ENCODE results near the gene GPR39. TPM values are rescaled to one million over a fixed set of nuclear protein-coding genes. Genes with fewer than 3 reads are reported as not detected.

Gene GPR39
- total RNA-seq, 1 donor = 3.6 TPM

DNA sequence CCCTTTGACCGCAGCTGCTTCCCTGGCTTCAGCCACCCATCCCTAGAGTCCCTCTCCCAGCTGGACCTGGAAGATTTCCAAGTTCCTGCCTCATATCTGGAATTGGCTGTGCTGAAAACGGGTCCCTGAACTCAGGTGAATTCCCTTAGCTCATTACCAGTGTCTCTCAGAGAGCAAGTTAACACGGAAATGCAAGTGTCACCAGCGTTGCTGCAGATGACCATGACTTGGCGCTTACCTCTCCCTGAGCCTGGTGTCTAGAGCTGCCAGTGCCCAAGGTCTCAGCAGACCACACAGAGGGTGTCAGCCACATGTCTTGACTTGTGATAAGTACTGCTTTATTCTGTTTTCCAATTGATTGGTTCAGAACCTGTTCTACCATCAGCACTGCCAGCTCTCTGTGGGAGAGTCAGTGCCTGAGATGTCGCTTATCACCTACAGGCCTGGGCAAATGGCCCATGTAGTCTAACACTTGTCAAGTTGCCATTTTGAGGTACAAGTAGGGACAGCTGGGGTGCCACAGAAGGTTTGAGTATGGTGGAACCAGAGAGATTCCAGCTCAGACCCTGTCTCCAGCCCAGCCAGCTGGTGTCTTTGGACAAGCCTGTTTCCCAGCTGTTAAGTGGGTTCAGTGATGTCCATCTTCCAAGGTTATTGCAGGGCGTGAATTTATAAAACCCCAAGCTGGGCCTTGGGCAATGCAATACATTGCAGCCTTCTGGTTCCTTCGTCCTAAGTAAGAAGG is 204.7 kb downstream of the GPR39 start:
- H3K4me3 ChIP-seq (ENCODE audit: insufficient read depth, low read length) = no peak overlapping the region
- H3K27me3 ChIP-seq (ENCODE audit: insufficient read depth, low read length) = no peaks in the 10 kb centered on the region
- H4K20me1 ChIP-seq (ENCODE audit: insufficient read depth, low read length) = no peaks in the 10 kb centered on the region
- H3K79me2 ChIP-seq (ENCODE audit: insufficient read depth, low read length) = no peaks in the 10 kb centered on the region
- no peak for TF ChIP-seq CTCF (IDR thresholded peaks at IDR 0.05; ENCODE audit: extremely low read depth, low read depth, low read length)
- DNase-seq (ENCODE audit: insufficient read length, low spot score, missing footprints) = no peak
- no peaks in the 10 kb centered on the region for H3K36me3 ChIP-seq (ENCODE audit: insufficient read depth, low read length)
- peaks cover 21% of the 10 kb centered on the region for H3K4me1 ChIP-seq (ENCODE audit: insufficient read depth, low read length)
- H3K4me2 ChIP-seq (ENCODE audit: insufficient read depth, low read length) = no peak overlapping the region
- H3K27ac ChIP-seq (ENCODE audit: low read depth, low read length) = no peak overlapping the region
- no peaks in the 10 kb centered on the region for H3K9me3 ChIP-seq (ENCODE audit: low read depth, low read length)
- no peak overlapping the region for H2AFZ ChIP-seq (ENCODE audit: low read length)

DNA sequence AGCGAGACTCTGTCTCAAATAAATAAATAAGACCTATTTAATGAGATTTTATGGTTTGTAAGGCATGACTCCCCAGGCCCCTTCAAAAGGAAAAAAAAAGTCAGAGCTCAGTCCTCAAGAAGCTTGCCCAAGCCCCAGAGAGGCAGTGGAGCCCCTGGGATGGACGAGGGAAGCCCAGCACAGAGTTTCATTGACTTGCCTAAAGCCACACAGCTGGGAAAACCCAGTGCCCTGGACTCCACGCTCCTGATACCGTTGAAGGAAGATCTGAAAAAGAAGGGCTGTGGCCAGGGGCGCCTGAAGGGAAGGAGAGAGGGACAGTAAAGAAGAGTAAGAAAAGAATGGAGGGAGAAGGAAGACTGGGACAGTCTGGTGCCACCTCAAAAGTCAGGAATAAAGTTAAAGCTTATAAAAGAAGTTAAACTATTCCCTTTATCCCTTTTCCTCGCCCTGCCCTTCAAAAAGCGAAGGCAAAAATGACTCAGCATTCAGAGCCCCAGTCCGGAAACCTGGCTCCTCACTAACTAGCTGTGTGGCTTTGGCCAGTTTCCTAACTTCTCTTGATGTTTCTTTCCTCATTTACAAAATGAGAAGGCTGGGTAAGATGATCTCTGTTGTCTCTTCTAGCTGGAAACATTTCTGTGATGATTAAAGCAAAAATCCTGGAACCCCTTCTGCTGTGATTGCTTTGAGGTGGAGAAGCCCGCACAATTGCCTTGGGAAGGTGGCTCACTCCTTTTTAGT is 206.7 kb downstream of the GPR39 start:
- no peak for TF ChIP-seq CTCF (IDR thresholded peaks at IDR 0.05; ENCODE audit: extremely low read depth, low read depth, low read length)
- Histone ChIP-seq H3K79me2 (ENCODE audit: insufficient read depth, low read length) (no peaks in the 10 kb centered on the region), H3K4me1 (ENCODE audit: insufficient read depth, low read length) (peaks cover 32% of the 10 kb centered on the region), H3K4me3 (ENCODE audit: insufficient read depth, low read length) (peak overlapping the region; percentile 41), H3K4me2 (ENCODE audit: insufficient read depth, low read length) (peak overlapping the region; percentile 72), H3K27ac (ENCODE audit: low read depth, low read length) (peak overlapping the region; percentile 80), H3K27me3 (ENCODE audit: insufficient read depth, low read length) (no peaks in the 10 kb centered on the region), H4K20me1 (ENCODE audit: insufficient read depth, low read length) (no peaks in the 10 kb centered on the region), H2AFZ (ENCODE audit: low read length) (peak overlapping the region; percentile 85), H3K9me3 (ENCODE audit: low read depth, low read length) (no peaks in the 10 kb centered on the region), H3K36me3 (ENCODE audit: insufficient read depth, low read length) (no peaks in the 10 kb centered on the region)
- DNase-seq (ENCODE audit: insufficient read length, low spot score, missing footprints) = peak; percentile 90

- Histone ChIP-seq H3K27me3 (ENCODE audit: insufficient read depth, low read length) (no peaks in the 10 kb centered on the region), H3K27ac (ENCODE audit: low read depth, low read length) (no peak overlapping the region), H3K9me3 (ENCODE audit: low read depth, low read length) (no peaks in the 10 kb centered on the region), H3K4me1 (ENCODE audit: insufficient read depth, low read length) (peaks cover 33% of the 10 kb centered on the region), H3K79me2 (ENCODE audit: insufficient read depth, low read length) (no peaks in the 10 kb centered on the region), H3K4me2 (ENCODE audit: insufficient read depth, low read length) (peak overlapping the region; percentile 4), H3K4me3 (ENCODE audit: insufficient read depth, low read length) (no peak overlapping the region), H2AFZ (ENCODE audit: low read length) (peak overlapping the region; percentile 71), H3K36me3 (ENCODE audit: insufficient read depth, low read length) (no peaks in the 10 kb centered on the region), H4K20me1 (ENCODE audit: insufficient read depth, low read length) (no peaks in the 10 kb centered on the region)
- no peak for TF ChIP-seq CTCF (IDR thresholded peaks at IDR 0.05; ENCODE audit: extremely low read depth, low read depth, low read length)
- no peak for DNase-seq (ENCODE audit: insufficient read length, low spot score, missing footprints)
Measured at GRCh38 chr2:132627536-132627935, 210.9 kb downstream of the GPR39 start.

- H3K4me1 ChIP-seq (ENCODE audit: insufficient read depth, low read length) = peaks cover 19% of the 10 kb centered on the region
- no peaks in the 10 kb centered on the region for H3K27me3 ChIP-seq (ENCODE audit: insufficient read depth, low read length)
- H4K20me1 ChIP-seq (ENCODE audit: insufficient read depth, low read length) = no peaks in the 10 kb centered on the region
- no peaks in the 10 kb centered on the region for H3K9me3 ChIP-seq (ENCODE audit: low read depth, low read length)
- peak overlapping the region; percentile 29 for H2AFZ ChIP-seq (ENCODE audit: low read length)
- no peak for TF ChIP-seq CTCF (IDR thresholded peaks at IDR 0.05; ENCODE audit: extremely low read depth, low read depth, low read length)
- no peak overlapping the region for H3K4me3 ChIP-seq (ENCODE audit: insufficient read depth, low read length)
- no peaks in the 10 kb centered on the region for H3K79me2 ChIP-seq (ENCODE audit: insufficient read depth, low read length)
- no peaks in the 10 kb centered on the region for H3K36me3 ChIP-seq (ENCODE audit: insufficient read depth, low read length)
- no peak overlapping the region for H3K27ac ChIP-seq (ENCODE audit: low read depth, low read length)
- H3K4me2 ChIP-seq (ENCODE audit: insufficient read depth, low read length) = no peak overlapping the region
- DNase-seq (ENCODE audit: insufficient read length, low spot score, missing footprints) = no peak
Measured at GRCh38 chr2:132632000-132632649, 215.5 kb downstream of the GPR39 start.
